GM12878 (cell line): Measurements from ENCODE around the gene TBC1D1. TPM values are rescaled to one million over a fixed set of nuclear protein-coding genes. Genes with fewer than 3 reads are reported as not detected.

Source experiments
- ATAC-seq: fragments of 200-7000 bp; cut with Tn5 transposase; 3 replicates; pipeline ENCODE4 v1.9.1; 2020; ENCODE audit warnings: mild to moderate bottlenecking, moderate library complexity
- BruUV-seq: library from RNA; stranded (reverse); fragments of 400-500 nt; replicated peaks from 2 replicates; lab custom pipeline; 2021; lab: Mats Ljungman, UMichigan
- CTCF ChIA-PET: fragments of 300-600 bp; sonication (Branson Sonifier 250); formaldehyde crosslinking; extraction: SDS; loops from one replicate; lab custom pipeline; 2021; ENCODE audit warnings: inconsistent platforms; lab: Yijun Ruan, JAX
- POLR2A ChIA-PET: fragments of 350-600 bp; formaldehyde crosslinking; extraction: SDS; loops from one replicate; lab custom pipeline; 2021; ENCODE audit warnings: inconsistent platforms; lab: Charles Lee
- RAD21 ChIA-PET: fragments of 300-600 bp; sonication (Branson Sonifier 250); formaldehyde crosslinking; loops from one replicate; lab custom pipeline; 2023; ENCODE audit warnings: antibody characterized with exemption; ENCODE audit not compliant: unreplicated experiment; lab: Charles Lee
- SMC1A ChIA-PET: fragments of 300-600 bp; sonication (Branson Sonifier 250); formaldehyde crosslinking; loops from one replicate; lab custom pipeline; 2023; ENCODE audit not compliant: unreplicated experiment, uncharacterized antibody; lab: Charles Lee
- DNase-seq: peaks from one replicate; pipeline ENCODE4 v3.0.0-alpha.2; 2011; ENCODE audit warnings: low read depth, low spot score
- FAIRE-seq: peaks from 3 replicates; lab custom pipeline; 2011; peaks lifted over from hg19 to GRCh38; lab: Jason Lieb, UNC
- H2AFZ ChIP-seq: 2 replicates; pipeline ENCODE4 v1.6.0; 2011; ENCODE audit warnings: low read depth, low read length, control low read depth; ENCODE audit not compliant: control insufficient read depth
- H3K27ac ChIP-seq: 2 replicates; pipeline ENCODE4 v1.5.1; 2011; ENCODE audit warnings: control low read depth; ENCODE audit not compliant: control insufficient read depth, insufficient read depth
- H3K27me3 ChIP-seq, 2 experiments: replicated peaks in 1 of 2; 2 replicates each; pipeline versions ENCODE4 v1.6.0 to v1.6.1; 2011; ENCODE audit warnings: low read length in 1 of 2; ENCODE audit not compliant: control insufficient read depth in 2 of 2, insufficient read depth in 2 of 2
- H3K36me3 ChIP-seq, 2 experiments: 2 replicates each; pipeline ENCODE4 v1.5.1; 2011; ENCODE audit warnings: low read length in 1 of 2; ENCODE audit not compliant: control insufficient read depth in 2 of 2, insufficient read depth in 2 of 2
- H3K4me1 ChIP-seq: 2 replicates; pipeline ENCODE4 v1.6.1; 2011; ENCODE audit warnings: mild to moderate bottlenecking, low read length, moderate library complexity, mixed read lengths; ENCODE audit not compliant: control insufficient read depth, insufficient read depth
- H3K4me2 ChIP-seq: 2 replicates; pipeline ENCODE4 v1.6.0; 2011; ENCODE audit warnings: control low read depth; ENCODE audit not compliant: control insufficient read depth, insufficient read depth
- H3K4me3 ChIP-seq: fragments of 200-600 bp; sonication (generic); 2 replicates; pipeline ENCODE4 v1.5.1; 2016
- H3K79me2 ChIP-seq: 2 replicates; pipeline ENCODE4 v1.6.0; 2011; ENCODE audit warnings: low read length; ENCODE audit not compliant: control insufficient read depth, insufficient read depth
- H3K9ac ChIP-seq: 2 replicates; pipeline ENCODE4 v1.8.0; 2011; ENCODE audit warnings: low read length, control low read depth, mixed read lengths; ENCODE audit not compliant: control insufficient read depth, insufficient read depth
- H3K9me3 ChIP-seq: replicated peaks from 3 replicates; pipeline ENCODE4 v1.5.1; 2011; ENCODE audit warnings: mild to moderate bottlenecking, low read length; ENCODE audit not compliant: control insufficient read depth, insufficient read depth
- H4K20me1 ChIP-seq: 2 replicates; pipeline ENCODE4 v1.6.0; 2011; ENCODE audit not compliant: control insufficient read depth, insufficient read depth
- ASH2L ChIP-seq: fragments of 300-600, 200-600 bp; sonication (generic); IDR thresholded peaks from 2 replicates; pipeline ENCODE4 v1.6.1; 2017; ENCODE audit warnings: low read depth, mild to moderate bottlenecking, borderline replicate concordance
- CHD1 ChIP-seq: IDR thresholded peaks from 2 replicates; pipeline ENCODE4 v1.6.1; 2012; ENCODE audit warnings: low read depth, low read length, improper control_type of control experiment
- CHD4 ChIP-seq: fragments of 200-600 bp; sonication (generic); IDR thresholded peaks from 2 replicates; pipeline ENCODE4 v1.6.1; 2016; ENCODE audit warnings: mild to moderate bottlenecking
- ESRRA ChIP-seq: IDR thresholded peaks from 2 replicates; pipeline ENCODE4 v1.6.1; 2012; ENCODE audit warnings: mild to moderate bottlenecking, low read length, improper control_type of control experiment
- GATAD2B ChIP-seq: fragments of 450-650 bp; conservative IDR thresholded peaks from 2 replicates; pipeline ENCODE4 v1.6.1; 2017; ENCODE audit warnings: low read depth, mild to moderate bottlenecking, moderate library complexity
- KDM1A ChIP-seq: fragments of 200-600 bp; sonication (generic); IDR thresholded peaks from 2 replicates; pipeline ENCODE4 v1.6.1; 2016; ENCODE audit warnings: borderline replicate concordance
- SIX5 ChIP-seq: IDR thresholded peaks from 2 replicates; pipeline ENCODE4 v1.6.1; 2011; ENCODE audit warnings: mild to moderate bottlenecking, low read depth, low read length, moderate library complexity; ENCODE audit not compliant: severe bottlenecking
- SREBF2 ChIP-seq: IDR thresholded peaks from 2 replicates; pipeline ENCODE4 v1.6.1; 2012; ENCODE audit warnings: mild to moderate bottlenecking, low read length
- SUZ12 ChIP-seq: fragments of 200-600 bp; sonication (generic); IDR thresholded peaks from one replicate; pipeline ENCODE4 v1.6.1; 2018; ENCODE audit warnings: antibody characterized with exemption, mild to moderate bottlenecking; ENCODE audit not compliant: unreplicated experiment
- WGBS: methylation state at CpG from one replicate; pipeline ENCODE4 v1.1.6; 2016; ENCODE audit warnings: low lambda C conversion rate; ENCODE audit not compliant: insufficient replicate concordance, insufficient coverage; ENCODE audit errors: missing lambda C conversion rate; 5-methylcytosine and 5-hydroxymethylcytosine counted together
- in situ Hi-C: fragments of 300-500 bp; cut with MboI; formaldehyde crosslinking; loops from 9 replicates; pipeline ENCODE4 v1.14.3; 2018; ENCODE audit warnings: mixed read lengths
- intact Hi-C: fragments of 100-400 bp; cut with micrococcal nuclease; formaldehyde crosslinking; loops from one replicate; pipeline ENCODE4 v1.14.2; 2022; ENCODE audit not compliant: unreplicated experiment
- polyA plus RNA-seq, 11 experiments: library from polyadenylated mRNA; depleted of rRNA in 4 of 11; unstranded in 6 of 11; stranded (reverse) in 5 of 11; fragments of >200 nt; fragmentation: Nextera tagmentation in 4 of 11; fragmentation: Illumina TruSeq in 1 of 11; extraction: Ambion mirVana in 4 of 11; extraction: Trizol in 1 of 11; gene quantifications; 1 replicate in 1 of 11; 2 replicates in 10 of 11; pipeline versions ENCODE4 v1.2.1 to v1.2.3, GENCODE V29; 2011 to 2016; ENCODE audit warnings: inconsistent platforms in 2 of 11, missing spikeins in 2 of 11, low read depth in 1 of 11
- total RNA-seq, 4 experiments: library from RNA; depleted of rRNA in 3 of 4; stranded (reverse); fragments of >200 nt in 3 of 4; fragmentation: Illumina TruSeq in 1 of 4; extraction: Trizol in 1 of 4; gene quantifications; 2 replicates each; pipeline versions ENCODE4 v1.2.1 to v1.2.3, GENCODE V29; 2013 to 2021
- TF ChIP-seq, protein P1 (sequence below): fragments of 150-350 bp; IDR thresholded peaks from 2 replicates; pipeline ENCODE4 v1.6.1; 2014; ENCODE audit warnings: mild to moderate bottlenecking, low read depth, low read length
- TF ChIP-seq, protein P2 (sequence below): fragments of 450-650 bp; IDR thresholded peaks from 2 replicates; pipeline ENCODE4 v1.6.1; 2018; ENCODE audit warnings: borderline replicate concordance, mild to moderate bottlenecking; ENCODE audit not compliant: partially characterized antibody
- TF ChIP-seq, protein P3 (sequence below): IDR thresholded peaks from 2 replicates; pipeline ENCODE4 v1.6.1; 2012; ENCODE audit warnings: low read depth, low read length, improper control_type of control experiment
- TF ChIP-seq, protein P4 (sequence below): fragments of 450-650 bp; formaldehyde crosslinking; IDR thresholded peaks from 2 replicates; pipeline ENCODE4 v1.5.0; 2022; ENCODE audit warnings: mild to moderate bottlenecking, missing genetic modification characterization

The TBC1D1 gene
- total and polyA plus RNA-seq, 10 of the 15 experiments (the other 5 are each of a cell fraction or from before 2014, with no cell fraction given): 5.3 to 102 (median 57.8) TPM

DNA sequence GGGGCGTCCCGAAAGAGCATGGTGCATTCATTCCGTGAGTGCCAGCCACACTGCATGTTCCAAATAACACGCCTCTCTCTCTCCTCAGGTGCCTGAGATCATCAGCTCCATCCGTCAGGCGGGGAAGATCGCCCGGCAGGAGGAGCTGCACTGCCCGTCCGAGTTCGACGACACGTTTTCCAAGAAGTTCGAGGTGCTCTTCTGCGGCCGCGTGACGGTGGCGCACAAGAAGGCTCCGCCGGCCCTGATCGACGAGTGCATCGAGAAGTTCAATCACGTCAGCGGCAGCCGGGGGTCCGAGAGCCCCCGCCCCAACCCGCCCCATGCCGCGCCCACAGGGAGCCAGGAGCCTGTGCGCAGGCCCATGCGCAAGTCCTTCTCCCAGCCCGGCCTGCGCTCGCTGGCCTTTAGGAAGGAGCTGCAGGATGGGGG, 123.6 kb downstream of the TBC1D1 start:
- CTCF ChIA-PET: no interaction called here
- in situ Hi-C loops (no loop called here), intact Hi-C loops (no loop called here)
- Histone ChIP-seq H4K20me1 (no peaks in the 10 kb centered on the region), H3K27me3 (no peaks in the 10 kb centered on the region), H3K4me2 (no peak overlapping the region), H3K27ac (no peak overlapping the region), H3K36me3 (peaks cover 8 to 11% of the 10 kb centered on the region in 2 experiments; a peak in 3 of 4 replicates), H3K9me3 (no peaks in the 10 kb centered on the region), H3K4me3 (no peak overlapping the region), H3K9ac (no peak overlapping the region), H3K4me1 (no peaks in the 10 kb centered on the region), H3K79me2 (no peaks in the 10 kb centered on the region; the same call in none of the 2 replicates), H2AFZ (no peak overlapping the region)
- TF ChIP-seq, protein P1, sequence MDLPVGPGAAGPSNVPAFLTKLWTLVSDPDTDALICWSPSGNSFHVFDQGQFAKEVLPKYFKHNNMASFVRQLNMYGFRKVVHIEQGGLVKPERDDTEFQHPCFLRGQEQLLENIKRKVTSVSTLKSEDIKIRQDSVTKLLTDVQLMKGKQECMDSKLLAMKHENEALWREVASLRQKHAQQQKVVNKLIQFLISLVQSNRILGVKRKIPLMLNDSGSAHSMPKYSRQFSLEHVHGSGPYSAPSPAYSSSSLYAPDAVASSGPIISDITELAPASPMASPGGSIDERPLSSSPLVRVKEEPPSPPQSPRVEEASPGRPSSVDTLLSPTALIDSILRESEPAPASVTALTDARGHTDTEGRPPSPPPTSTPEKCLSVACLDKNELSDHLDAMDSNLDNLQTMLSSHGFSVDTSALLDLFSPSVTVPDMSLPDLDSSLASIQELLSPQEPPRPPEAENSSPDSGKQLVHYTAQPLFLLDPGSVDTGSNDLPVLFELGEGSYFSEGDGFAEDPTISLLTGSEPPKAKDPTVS: no peak
- TF ChIP-seq, protein P2, sequence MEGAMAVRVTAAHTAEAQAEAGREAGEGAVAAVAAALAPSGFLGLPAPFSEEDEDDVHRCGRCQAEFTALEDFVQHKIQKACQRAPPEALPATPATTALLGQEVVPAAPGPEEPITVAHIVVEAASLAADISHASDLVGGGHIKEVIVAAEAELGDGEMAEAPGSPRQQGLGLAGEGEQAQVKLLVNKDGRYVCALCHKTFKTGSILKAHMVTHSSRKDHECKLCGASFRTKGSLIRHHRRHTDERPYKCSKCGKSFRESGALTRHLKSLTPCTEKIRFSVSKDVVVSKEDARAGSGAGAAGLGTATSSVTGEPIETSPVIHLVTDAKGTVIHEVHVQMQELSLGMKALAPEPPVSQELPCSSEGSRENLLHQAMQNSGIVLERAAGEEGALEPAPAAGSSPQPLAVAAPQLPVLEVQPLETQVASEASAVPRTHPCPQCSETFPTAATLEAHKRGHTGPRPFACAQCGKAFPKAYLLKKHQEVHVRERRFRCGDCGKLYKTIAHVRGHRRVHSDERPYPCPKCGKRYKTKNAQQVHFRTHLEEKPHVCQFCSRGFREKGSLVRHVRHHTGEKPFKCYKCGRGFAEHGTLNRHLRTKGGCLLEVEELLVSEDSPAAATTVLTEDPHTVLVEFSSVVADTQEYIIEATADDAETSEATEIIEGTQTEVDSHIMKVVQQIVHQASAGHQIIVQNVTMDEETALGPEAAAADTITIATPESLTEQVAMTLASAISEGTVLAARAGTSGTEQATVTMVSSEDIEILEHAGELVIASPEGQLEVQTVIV: no peak
- TF ChIP-seq ESRRA (no peak), KDM1A (no peak), SREBF2 (no peak), GATAD2B (no peak), SUZ12 (no peak), CHD1 (no peak), ASH2L (no peak), CHD4 (no peak), SIX5 (no peak)
- TF ChIP-seq, protein P3, sequence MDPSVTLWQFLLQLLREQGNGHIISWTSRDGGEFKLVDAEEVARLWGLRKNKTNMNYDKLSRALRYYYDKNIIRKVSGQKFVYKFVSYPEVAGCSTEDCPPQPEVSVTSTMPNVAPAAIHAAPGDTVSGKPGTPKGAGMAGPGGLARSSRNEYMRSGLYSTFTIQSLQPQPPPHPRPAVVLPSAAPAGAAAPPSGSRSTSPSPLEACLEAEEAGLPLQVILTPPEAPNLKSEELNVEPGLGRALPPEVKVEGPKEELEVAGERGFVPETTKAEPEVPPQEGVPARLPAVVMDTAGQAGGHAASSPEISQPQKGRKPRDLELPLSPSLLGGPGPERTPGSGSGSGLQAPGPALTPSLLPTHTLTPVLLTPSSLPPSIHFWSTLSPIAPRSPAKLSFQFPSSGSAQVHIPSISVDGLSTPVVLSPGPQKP: no peak
- TF ChIP-seq, protein P4, sequence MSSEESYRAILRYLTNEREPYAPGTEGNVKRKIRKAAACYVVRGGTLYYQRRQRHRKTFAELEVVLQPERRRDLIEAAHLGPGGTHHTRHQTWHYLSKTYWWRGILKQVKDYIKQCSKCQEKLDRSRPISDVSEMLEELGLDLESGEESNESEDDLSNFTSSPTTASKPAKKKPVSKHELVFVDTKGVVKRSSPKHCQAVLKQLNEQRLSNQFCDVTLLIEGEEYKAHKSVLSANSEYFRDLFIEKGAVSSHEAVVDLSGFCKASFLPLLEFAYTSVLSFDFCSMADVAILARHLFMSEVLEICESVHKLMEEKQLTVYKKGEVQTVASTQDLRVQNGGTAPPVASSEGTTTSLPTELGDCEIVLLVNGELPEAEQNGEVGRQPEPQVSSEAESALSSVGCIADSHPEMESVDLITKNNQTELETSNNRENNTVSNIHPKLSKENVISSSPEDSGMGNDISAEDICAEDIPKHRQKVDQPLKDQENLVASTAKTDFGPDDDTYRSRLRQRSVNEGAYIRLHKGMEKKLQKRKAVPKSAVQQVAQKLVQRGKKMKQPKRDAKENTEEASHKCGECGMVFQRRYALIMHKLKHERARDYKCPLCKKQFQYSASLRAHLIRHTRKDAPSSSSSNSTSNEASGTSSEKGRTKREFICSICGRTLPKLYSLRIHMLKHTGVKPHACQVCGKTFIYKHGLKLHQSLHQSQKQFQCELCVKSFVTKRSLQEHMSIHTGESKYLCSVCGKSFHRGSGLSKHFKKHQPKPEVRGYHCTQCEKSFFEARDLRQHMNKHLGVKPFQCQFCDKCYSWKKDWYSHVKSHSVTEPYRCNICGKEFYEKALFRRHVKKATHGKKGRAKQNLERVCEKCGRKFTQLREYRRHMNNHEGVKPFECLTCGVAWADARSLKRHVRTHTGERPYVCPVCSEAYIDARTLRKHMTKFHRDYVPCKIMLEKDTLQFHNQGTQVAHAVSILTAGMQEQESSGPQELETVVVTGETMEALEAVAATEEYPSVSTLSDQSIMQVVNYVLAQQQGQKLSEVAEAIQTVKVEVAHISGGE (CRISPR knock-in tag): no peak
- RAD21 ChIA-PET: no interaction called here
- FAIRE-seq: no peak
- no peak for ATAC-seq
- SMC1A ChIA-PET: no interaction called here
- 98% methylated on average over 35 of the region's 37 CpGs for WGBS
- POLR2A ChIA-PET: no interaction called here
- BruUV-seq: no TSS peak
- no peak for DNase-seq
